DMS53 (cell line): ENCODE data around the gene IRF4.
A peak's percentile ranks its signal among the peaks of the same experiment; 100 is the strongest.

Experiments used
- DNase-seq: peaks from one replicate; lab custom pipeline; 2025; lab: John Stamatoyannopoulos, UW

Gene IRF4

GRCh38 chr6:381742-382461 lies 9.7 kb upstream of the IRF4 start:
- DNase-seq, result no peak

DNA sequence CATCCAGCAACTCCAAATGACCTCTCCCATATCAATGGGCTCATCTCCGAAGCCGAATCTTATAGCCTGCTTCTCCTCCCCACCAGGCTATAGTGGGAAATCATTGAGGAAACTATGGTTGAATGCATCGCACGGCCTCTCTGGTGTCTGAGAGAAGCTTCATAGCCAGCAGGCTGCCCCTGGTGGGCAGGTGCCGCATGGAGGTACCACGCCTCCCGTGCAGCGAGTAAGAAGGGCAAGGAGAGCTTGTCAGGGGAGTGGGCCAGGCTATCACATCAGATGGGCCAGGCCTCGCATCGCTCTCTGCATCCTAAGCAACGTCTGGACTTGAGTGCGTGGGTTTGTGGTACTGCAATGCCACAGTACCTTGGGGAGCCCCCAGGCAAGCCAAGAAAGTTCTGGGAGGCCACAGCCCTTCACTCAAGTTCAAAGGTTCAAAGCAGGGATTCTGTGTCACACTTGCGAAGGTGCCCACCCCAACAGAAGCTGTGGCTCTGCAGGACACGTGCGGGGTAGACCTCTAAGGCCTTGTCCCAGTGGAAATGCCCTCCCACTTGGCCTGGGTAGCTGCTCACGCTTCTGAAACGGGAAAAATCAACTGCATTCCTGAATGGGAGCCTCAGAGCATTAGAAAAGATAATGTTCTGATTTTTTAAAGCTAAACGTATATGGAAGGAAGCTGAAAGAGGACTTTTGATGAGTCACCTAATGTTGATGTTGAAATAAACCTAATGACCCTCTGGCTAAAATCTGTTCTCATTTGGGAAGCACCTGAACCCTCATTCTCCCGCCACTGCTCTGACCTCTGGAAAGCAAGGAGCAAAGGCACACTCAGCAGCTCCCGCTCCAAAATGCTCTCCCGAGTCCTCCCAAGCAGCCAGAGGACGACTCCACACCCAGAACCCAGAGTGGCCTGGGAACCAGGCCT lies 8.4 kb upstream of the IRF4 start:
- peak; percentile 7 for DNase-seq

DNA sequence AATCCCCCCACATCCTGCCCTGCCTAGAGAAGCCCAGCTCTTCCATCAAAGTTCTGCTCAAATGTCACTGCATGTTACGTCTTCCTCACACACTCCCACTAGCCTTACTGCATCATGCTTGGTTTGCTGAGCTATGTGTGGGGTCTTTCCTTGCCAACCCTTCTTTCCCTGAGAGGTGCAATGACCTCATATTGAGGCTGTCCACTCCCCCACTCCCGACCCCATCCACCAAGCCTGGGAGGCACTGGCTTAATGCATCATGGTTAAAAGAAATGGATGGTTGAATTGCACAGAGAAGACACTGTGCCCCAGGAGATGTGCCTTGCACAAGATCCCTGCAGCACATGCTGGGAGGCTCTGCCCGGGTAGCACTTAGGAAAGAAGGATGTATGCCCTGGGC lies 7.7 kb upstream of the IRF4 start:
- DNase-seq, result no peak

GRCh38 chr6:384898-385297 lies 6.7 kb upstream of the IRF4 start:
- no peak for DNase-seq

DNA sequence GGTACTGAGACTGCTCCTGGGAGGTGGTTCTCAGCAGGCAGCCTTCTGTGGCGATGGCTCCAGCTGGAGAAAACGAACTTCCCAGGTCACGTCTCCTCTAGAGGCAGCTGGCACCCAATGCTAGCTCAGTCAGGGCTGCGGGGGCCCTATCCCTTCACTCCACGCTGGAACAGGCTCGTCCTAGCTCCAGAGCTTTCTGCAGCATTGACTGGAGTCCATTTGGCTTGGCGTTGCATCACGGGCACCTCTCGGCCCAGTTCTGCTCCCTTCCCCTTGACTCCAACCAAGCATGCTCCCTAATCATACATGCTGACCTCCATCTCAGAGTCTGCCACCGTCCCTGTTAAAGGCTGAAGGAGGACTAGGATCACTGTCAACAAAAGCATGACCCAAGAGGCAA lies 5.9 kb upstream of the IRF4 start:
- no peak for DNase-seq

DNA sequence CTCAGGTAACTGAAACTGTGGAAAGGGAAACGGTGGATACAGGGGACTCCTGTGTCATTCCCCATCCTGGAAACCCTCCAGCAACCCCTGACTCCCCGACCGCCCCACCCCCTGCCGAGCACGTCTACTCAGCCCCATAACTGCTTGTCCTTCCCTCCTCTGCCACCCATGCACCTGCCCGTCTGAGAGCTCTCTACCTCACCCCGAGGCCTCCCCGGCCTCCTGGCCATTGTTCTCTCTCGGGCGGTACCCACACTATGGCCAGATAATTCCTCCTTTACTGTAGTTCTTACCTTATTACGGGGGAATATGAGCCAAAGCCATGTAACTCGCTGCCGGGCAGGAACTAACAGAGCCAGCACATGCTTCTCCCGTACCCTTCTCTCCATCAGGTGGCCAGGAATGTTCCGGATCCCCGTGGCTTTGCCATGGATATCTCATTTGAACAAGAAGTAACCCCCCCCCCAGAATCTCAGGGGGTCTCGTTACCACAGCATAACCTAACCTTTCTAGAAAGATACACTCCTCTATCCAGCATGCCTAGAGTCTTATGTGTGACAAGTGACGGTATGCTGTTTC lies 4.8 kb upstream of the IRF4 start:
- DNase-seq, result no peak

DNA sequence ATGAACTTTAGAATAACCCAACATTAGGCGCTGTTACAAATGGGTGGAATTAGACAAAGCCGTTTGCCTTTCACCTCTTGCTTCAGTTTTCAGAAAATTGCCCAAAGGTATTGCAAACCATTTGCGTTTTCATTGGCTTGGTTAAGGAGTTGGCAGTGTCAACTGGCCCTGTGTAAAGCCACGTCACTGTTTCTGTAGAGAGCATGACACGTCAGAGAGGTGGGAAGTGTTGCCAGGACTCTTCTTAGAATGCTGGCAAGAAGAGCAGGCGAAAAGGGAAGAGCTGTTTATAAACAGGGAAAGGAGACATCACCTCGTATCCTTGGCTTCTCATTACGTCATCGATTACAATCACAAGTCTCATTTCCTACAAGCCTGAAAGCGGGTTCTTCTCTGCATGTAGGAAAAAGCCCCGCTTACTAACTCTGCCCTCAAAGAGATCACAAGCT lies 4.2 kb upstream of the IRF4 start:
- peak; percentile 15 for DNase-seq

DNA sequence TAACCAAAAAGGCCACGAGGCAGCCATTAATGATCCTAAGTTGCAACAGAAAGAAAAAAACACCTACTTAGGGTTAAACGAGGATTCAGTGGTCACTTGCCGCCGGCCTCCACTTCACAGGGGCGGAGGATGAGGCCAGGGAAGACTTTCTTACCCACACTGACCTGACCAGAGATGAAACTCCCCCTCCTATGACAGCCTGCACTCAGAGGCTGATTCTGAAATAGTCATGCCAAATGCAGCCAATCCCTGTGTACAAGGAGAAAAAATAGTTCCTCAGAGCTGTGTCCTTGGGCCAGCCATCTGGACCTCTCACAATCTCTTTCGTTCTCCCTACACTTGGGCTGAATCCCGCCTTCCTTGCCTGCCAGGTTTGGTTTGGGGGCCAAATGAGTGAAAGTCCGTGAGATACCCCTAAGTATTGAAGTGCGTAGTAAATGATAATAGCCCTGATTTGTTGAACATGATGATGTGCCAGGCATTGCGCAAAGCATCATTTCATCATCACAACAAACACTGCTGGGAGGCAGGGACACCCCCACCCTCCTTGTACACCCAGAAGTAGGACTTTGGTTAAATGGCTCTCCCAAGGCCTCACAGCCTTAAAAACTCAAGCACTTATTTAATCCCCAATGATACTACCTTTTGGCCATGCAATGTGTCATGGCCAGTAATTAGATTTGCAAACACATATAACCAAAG lies 3.2 kb upstream of the IRF4 start:
- DNase-seq, result no peak

- no peak for DNase-seq
Measured at GRCh38 chr6:389143-389542, 2.4 kb upstream of the IRF4 start.

GRCh38 chr6:389622-390021 lies 1.9 kb upstream of the IRF4 start:
- no peak for DNase-seq

DNA sequence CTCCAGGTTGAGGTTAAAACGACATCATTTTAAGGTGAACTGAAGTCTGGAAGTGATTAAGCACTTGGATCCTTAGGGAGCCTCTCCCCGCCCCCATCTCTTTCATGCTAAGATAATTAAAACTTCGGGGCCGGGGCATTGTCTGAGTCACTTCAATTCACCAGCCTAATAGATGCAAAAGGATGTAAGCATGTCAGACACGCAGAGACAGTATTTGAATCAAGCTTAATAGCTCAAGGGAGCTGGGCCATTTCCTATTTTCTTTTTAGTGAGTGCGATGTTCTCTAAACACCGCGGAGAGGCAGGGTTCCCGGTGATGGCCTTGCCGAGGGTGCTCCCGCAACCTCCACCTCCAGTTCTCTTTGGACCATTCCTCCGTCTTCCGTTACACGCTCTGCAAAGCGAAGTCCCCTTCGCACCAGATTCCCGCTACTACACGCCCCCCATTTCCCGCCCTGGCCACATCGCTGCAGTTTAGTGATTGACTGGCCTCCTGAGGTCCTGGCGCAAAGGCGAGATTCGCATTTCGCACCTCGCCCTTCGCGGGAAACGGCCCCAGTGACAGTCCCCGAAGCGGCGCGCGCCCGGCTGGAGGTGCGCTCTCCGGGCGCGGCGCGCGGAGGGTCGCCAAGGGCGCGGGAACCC lies 516 bp upstream of the IRF4 start:
- DNase-seq, result no peak

DNA sequence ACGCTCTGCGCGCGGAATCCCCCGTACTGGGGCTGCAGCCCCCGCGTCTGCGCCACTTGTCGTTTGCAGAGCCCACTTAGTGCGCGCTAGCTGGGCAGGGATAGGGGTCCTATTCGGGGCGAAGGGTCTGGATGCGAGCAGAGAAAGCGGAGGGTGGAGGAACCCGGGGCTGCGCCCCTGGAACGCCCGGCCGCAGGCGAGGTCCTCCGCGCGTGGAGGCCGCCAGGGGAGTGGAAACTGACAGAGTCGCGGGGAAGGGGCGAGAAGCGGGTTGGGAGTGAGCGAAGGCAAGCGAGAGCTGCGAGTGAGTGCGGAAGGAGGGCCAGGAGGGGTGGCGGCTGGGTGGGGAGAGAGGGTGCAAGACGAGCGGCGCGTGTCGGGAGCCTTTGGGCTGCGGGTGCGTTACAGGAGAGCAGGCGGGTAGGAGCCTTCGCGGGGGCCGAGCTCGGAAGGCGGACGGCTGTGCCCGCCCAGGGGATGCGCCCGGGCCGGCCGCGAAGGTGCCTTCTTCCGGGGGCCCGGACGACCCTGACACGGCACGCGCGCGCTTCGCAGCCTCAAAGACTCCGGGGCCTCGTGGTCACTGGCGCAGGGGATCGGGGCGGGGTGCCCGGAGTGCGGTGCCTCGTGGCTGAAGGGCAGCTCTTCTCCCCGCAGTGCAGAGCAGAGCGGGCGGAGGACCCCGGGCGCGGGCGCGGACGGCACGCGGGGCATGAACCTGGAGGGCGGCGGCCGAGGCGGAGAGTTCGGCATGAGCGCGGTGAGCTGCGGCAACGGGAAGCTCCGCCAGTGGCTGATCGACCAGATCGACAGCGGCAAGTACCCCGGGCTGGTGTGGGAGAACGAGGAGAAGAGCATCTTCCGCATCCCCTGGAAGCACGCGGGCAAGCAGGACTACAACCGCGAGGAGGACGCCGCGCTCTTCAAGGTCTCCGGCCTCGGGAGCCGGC lies 1.2 kb downstream of the IRF4 start:
- DNase-seq, result no peak

DNA sequence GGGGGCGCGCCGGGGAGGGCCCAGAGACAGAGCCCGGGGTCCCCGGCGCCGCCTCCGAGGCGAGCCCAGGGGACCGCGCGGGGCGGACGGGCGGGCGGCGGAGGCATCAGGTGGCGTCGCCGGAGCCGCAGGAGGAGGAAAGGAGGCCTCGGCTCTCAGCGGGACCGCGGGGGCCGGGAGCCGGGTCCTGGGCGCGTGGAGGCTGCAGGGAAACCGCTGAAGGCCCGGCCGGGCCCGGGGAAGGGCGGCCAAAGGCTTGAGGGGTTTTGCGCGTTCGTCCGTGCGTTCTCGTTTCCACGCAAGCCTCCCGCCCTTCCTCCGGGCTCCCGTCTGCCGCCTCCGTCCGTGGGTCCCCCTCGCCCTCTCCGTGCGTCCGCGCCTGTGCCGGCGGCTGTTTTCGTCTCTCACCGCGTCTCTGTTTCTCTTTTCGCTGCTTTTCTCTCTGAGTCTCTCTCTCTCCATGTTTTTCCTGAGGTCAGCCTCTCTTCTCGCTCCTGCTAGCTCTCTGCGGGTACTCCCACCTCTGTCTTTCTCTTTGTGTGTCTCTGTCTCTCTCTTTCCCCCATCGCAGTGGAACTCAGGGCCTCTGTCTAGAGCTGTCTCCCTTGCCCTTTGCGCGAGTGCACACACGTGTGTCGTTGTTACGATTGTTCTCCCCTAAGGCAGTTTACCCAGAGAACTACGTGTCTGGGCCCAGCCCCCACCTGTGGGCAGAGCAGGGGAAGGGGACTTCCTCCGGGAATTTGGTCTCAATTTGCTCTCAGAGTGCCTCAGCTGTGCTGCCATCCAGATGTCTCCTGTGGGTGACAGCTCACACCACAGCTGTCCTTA lies 2.1 kb downstream of the IRF4 start:
- no peak for DNase-seq

DNA sequence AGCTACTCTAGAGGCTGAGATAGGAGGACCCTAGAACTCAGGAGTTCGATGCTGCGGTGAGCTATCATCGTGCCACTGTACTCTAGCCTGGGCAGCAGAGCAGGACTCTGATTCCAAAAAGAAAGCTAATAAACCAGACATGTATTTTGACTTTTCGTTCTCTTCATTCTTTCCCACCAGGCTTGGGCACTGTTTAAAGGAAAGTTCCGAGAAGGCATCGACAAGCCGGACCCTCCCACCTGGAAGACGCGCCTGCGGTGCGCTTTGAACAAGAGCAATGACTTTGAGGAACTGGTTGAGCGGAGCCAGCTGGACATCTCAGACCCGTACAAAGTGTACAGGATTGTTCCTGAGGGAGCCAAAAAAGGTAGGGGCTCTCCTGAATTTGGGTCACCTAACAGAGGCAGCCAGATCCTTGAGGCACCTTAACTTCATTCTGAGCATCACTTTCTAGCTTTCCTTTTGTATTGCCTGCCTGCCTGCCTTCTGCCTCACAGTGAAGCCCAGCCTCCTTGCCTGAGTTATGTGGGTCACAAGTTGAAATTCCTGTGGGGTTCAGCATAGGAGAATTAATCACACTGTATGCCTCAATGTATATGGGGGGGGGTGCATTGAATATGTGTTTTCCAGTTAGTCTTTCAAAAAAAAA lies 3.2 kb downstream of the IRF4 start:
- DNase-seq, result no peak

DNA sequence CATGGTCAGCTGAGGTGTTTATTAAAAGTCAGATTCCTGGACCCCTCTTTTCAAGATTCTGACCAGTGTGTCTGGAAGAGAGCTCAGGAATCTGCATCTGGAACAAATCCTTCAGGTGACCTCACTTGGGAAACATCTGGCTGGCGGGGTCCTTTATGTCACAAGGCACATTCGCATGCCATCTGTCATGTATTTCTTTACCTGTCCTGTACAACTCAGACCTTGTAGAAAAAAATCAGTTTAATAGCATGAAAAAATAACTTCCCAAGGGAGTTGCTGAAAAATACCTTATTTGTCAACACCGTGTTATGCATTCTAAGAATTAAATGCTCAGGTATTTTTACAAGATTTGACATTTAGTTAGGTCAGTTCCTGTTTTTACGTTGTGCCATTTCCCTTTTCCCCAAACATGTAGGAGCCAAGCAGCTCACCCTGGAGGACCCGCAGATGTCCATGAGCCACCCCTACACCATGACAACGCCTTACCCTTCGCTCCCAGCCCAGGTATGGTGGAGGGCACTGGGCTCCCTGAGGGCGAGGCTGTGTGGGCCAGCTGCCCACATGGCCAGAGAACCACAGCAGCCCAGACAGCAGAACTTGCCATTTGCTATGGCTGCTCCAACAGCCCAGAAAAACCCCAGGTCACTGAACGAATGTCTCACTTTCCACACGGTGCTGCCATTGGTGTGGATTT lies 4.0 kb downstream of the IRF4 start:
- DNase-seq, result no peak

DNA sequence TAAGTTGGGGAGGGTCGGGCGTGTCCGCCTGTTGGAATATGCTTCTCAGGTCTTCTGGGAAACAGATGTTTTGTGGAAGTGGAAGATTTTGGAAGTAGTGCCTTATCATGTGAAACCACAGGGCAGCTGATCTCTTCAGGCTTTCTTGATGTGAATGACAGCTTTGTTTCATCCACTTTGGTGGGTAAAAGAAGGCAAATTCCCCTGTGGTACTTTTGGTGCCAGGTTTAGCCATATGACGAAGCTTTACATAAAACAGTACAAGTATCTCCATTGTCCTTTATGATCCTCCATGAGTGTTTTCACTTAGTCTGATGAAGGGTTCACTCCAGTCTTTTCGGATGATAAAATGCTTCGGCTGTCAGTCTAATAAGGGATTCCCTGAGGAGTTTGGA lies 4.6 kb downstream of the IRF4 start:
- DNase-seq, result no peak

DNA sequence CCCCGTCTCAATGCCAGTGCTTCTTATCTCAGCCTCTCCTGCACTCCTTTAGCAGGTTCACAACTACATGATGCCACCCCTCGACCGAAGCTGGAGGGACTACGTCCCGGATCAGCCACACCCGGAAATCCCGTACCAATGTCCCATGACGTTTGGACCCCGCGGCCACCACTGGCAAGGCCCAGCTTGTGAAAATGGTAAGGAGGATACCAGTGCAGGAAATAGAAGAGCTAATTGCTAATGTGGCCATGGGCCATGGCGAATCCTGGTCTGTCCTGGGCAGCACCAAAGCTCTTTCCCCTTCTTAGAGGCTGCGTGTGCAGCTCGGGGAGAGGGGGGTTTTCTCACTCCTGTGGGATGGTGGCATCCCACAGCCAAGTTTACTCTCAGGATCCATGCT lies 5.5 kb downstream of the IRF4 start:
- no peak for DNase-seq

DNA sequence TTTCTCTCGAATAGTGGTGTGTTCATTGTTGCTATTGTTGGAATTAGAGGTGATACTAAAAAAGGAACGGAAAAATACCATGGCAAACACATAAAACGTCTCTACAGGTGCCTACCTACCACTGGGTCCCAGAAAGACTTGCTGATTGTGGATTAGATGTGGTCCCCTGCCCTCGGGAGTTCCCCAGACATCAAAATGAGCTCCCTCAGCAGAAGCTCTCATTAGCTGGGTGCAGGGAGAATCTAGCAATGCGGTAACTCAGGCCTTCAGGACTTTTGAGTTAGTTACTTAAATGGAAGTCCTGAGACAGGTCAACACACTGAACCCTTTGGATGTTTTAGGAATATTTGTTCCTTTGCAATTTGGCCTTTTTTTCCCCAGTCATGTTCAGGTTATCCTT lies 6.1 kb downstream of the IRF4 start:
- DNase-seq, result no peak

GRCh38 chr6:398065-398464 lies 6.5 kb downstream of the IRF4 start:
- DNase-seq, result no peak
